BJ (cell line): ENCODE measurements around the gene PPP2R3B. TPM values are rescaled to one million over a fixed set of nuclear protein-coding genes. Genes with fewer than 3 reads are reported as not detected.

ENCODE experiments used
- CTCF ChIA-PET: fragments of 350-600 bp; formaldehyde crosslinking; extraction: SDS; loops from one replicate; lab custom pipeline; 2021; ENCODE audit warnings: antibody characterized with exemption, inconsistent platforms; lab: Yijun Ruan, JAX
- POLR2A ChIA-PET: fragments of 300-600 bp; sonication (Branson Sonifier 250); formaldehyde crosslinking; extraction: SDS; loops from one replicate; lab custom pipeline; 2021; ENCODE audit warnings: antibody characterized with exemption; lab: Charles Lee
- DNase-seq: peaks from one replicate; pipeline ENCODE4 v3.0.0-alpha.2; 2011; ENCODE audit warnings: low read depth
- H3K27me3 ChIP-seq: 2 replicates; pipeline ENCODE4 v1.6.0; 2011; ENCODE audit warnings: low read length; ENCODE audit not compliant: control insufficient read depth, insufficient read depth
- H3K36me3 ChIP-seq: 2 replicates; pipeline ENCODE4 v1.5.1; 2011; ENCODE audit warnings: low read length; ENCODE audit not compliant: control insufficient read depth, insufficient read depth
- H3K4me3 ChIP-seq: 2 replicates; pipeline ENCODE4 v1.5.1; 2011; ENCODE audit warnings: low read depth, mild to moderate bottlenecking, control low read depth, low read length
- CTCF ChIP-seq: IDR thresholded peaks from 2 replicates; pipeline ENCODE4 v1.5.1; 2011; ENCODE audit warnings: low read depth, mild to moderate bottlenecking, control low read depth, inconsistent platforms, low read length, moderate library complexity; ENCODE audit not compliant: insufficient read depth
- polyA plus RNA-seq: library from polyadenylated mRNA; depleted of rRNA; stranded (reverse); fragments of >200 nt; gene quantifications from 2 replicates; pipeline ENCODE4 v1.2.3, GENCODE V29; 2011

PPP2R3B gene
- polyA plus RNA-seq, 1 experiment = 14.9 TPM

- POLR2A ChIA-PET = no interaction called here
- DNase-seq = no peak
- CTCF ChIA-PET = no interaction called here
- H3K36me3 ChIP-seq = peaks cover 3% of the 10 kb centered on the region
- no peaks in the 10 kb centered on the region for H3K27me3 ChIP-seq
- TF ChIP-seq CTCF = no peak
- no peak overlapping the region for H3K4me3 ChIP-seq
These were observed 45.1 kb downstream of the PPP2R3B start for GRCh38 chrX:341541-342101.

GRCh38 chrX:340641-341423 lies 45.9 kb downstream of the PPP2R3B start:
- DNase-seq = no peak
- CTCF ChIA-PET = no interaction called here
- Histone ChIP-seq H3K27me3 (no peaks in the 10 kb centered on the region), H3K36me3 (peaks cover 3% of the 10 kb centered on the region), H3K4me3 (no peak overlapping the region)
- POLR2A ChIA-PET = no interaction called here
- no peak for TF ChIP-seq CTCF

GRCh38 chrX:340121-340520 lies 46.6 kb downstream of the PPP2R3B start:
- H3K27me3 ChIP-seq = no peaks in the 10 kb centered on the region
- TF ChIP-seq CTCF = no peak
- CTCF ChIA-PET = no interaction called here
- DNase-seq = no peak
- peaks cover 3% of the 10 kb centered on the region for H3K36me3 ChIP-seq
- POLR2A ChIA-PET = no interaction called here
- no peak overlapping the region for H3K4me3 ChIP-seq

GRCh38 chrX:338836-339400 lies 47.8 kb downstream of the PPP2R3B start:
- H3K27me3 ChIP-seq = no peaks in the 10 kb centered on the region
- H3K4me3 ChIP-seq = no peak overlapping the region
- TF ChIP-seq CTCF = no peak
- H3K36me3 ChIP-seq = peaks cover 3% of the 10 kb centered on the region
- CTCF ChIA-PET = no interaction called here
- POLR2A ChIA-PET = no interaction called here
- DNase-seq = no peak

- Histone ChIP-seq H3K4me3 (no peak overlapping the region), H3K36me3 (peaks cover 3% of the 10 kb centered on the region), H3K27me3 (no peaks in the 10 kb centered on the region)
- no peak for TF ChIP-seq CTCF
- DNase-seq = no peak
- ChIA-PET CTCF (no interaction called here), POLR2A (no interaction called here)
These were observed 48.3 kb downstream of the PPP2R3B start for GRCh38 chrX:338281-338835.
